ENCODE data around the gene DLL1.

Gene DLL1

GRCh38 chr6:170279977-170280688 is 10.7 kb downstream of the DLL1 start:
- H3K36me3 ChIP-seq (ENCODE audit: control insufficient read depth in 1 of 2, insufficient read depth in 2 of 2, low read length in 2 of 2), result peaks cover 20 to 21% of the 10 kb centered on the region in 2 experiments
- DNase-seq, result peak; percentile 54 to 72
- no peak overlapping the region for H3K27ac ChIP-seq (ENCODE audit: low read depth, low read length)
- no peak overlapping the region for H4K91ac ChIP-seq (ENCODE audit: low read depth, low read length)
- H4K8ac ChIP-seq (ENCODE audit: low read depth, low read length), result no peak overlapping the region
- no peak overlapping the region for H2BK12ac ChIP-seq (ENCODE audit: low read length)
- no peak overlapping the region for H2AFZ ChIP-seq (ENCODE audit: insufficient read depth, low read length, poor library complexity)
- H4K12ac ChIP-seq (ENCODE audit: low read depth, low read length), result no peak overlapping the region
- no CpG with 5 or more reads among the region's 36 CpGs for WGBS (ENCODE audit: extremely low coverage, insufficient coverage, insufficient read length)
- H3K79me2 ChIP-seq (ENCODE audit: control insufficient read depth, insufficient read depth, low read length, poor library complexity), result no peaks in the 10 kb centered on the region
- no peak overlapping the region for H3K4me3 ChIP-seq (ENCODE audit: low read depth, low read length)
- H3K14ac ChIP-seq (ENCODE audit: low read length), result no peak overlapping the region
- no peak overlapping the region for H3K18ac ChIP-seq (ENCODE audit: low read length)
- H3K4me2 ChIP-seq (ENCODE audit: low read length), result no peak overlapping the region
- no peak overlapping the region for H2AK5ac ChIP-seq (ENCODE audit: low read length)
- H3K23ac ChIP-seq (ENCODE audit: low read length), result no peak overlapping the region
- no peak overlapping the region for H2BK5ac ChIP-seq (ENCODE audit: low read depth, low read length, poor library complexity)
- peaks cover 0 to 2% of the 10 kb centered on the region in 2 experiments for H3K4me1 ChIP-seq (ENCODE audit: control insufficient read depth in 1 of 2, insufficient read depth in 2 of 2, low read length in 2 of 2)
- H3K27me3 ChIP-seq (ENCODE audit: insufficient read depth, low read length), result no peaks in the 10 kb centered on the region
- no peak overlapping the region for H2BK120ac ChIP-seq (ENCODE audit: insufficient read depth, low read length, poor library complexity)
- peaks cover 4% of the 10 kb centered on the region for H3K9me3 ChIP-seq (ENCODE audit: insufficient read depth, low read depth, low read length)
- H3K9ac ChIP-seq (ENCODE audit: low read length), result no peak overlapping the region
- H3K79me1 ChIP-seq (ENCODE audit: low read length), result no peaks in the 10 kb centered on the region
- no peak overlapping the region for H3K4ac ChIP-seq (ENCODE audit: low read depth, low read length)

GRCh38 chr6:170279426-170279825 is 11.5 kb downstream of the DLL1 start:
- Histone ChIP-seq H3K18ac (ENCODE audit: low read length) (no peak overlapping the region), H4K91ac (ENCODE audit: low read depth, low read length) (no peak overlapping the region), H3K27ac (ENCODE audit: low read depth, low read length) (no peak overlapping the region), H3K23ac (ENCODE audit: low read length) (no peak overlapping the region), H4K12ac (ENCODE audit: low read depth, low read length) (no peak overlapping the region), H3K79me1 (ENCODE audit: low read length) (no peaks in the 10 kb centered on the region), H3K4me1 (ENCODE audit: control insufficient read depth in 1 of 2, insufficient read depth in 2 of 2, low read length in 2 of 2) (peaks cover 0 to 2% of the 10 kb centered on the region in 2 experiments), H3K79me2 (ENCODE audit: control insufficient read depth, insufficient read depth, low read length, poor library complexity) (no peaks in the 10 kb centered on the region), H3K9me3 (ENCODE audit: insufficient read depth, low read depth, low read length) (peaks cover 4% of the 10 kb centered on the region), H3K9ac (ENCODE audit: low read length) (no peak overlapping the region), H3K4me3 (ENCODE audit: low read depth, low read length) (no peak overlapping the region), H3K4ac (ENCODE audit: low read depth, low read length) (no peak overlapping the region), H2BK5ac (ENCODE audit: low read depth, low read length, poor library complexity) (no peak overlapping the region), H4K8ac (ENCODE audit: low read depth, low read length) (no peak overlapping the region), H2AFZ (ENCODE audit: insufficient read depth, low read length, poor library complexity) (no peak overlapping the region), H2AK5ac (ENCODE audit: low read length) (no peak overlapping the region), H2BK120ac (ENCODE audit: insufficient read depth, low read length, poor library complexity) (no peak overlapping the region), H3K4me2 (ENCODE audit: low read length) (no peak overlapping the region), H3K36me3 (ENCODE audit: control insufficient read depth in 1 of 2, insufficient read depth in 2 of 2, low read length in 2 of 2) (peaks cover 15 to 16% of the 10 kb centered on the region in 2 experiments), H3K27me3 (ENCODE audit: insufficient read depth, low read length) (no peaks in the 10 kb centered on the region), H3K14ac (ENCODE audit: low read length) (no peak overlapping the region), H2BK12ac (ENCODE audit: low read length) (no peak overlapping the region)
- no peak for DNase-seq
- WGBS (ENCODE audit: extremely low coverage, insufficient coverage, insufficient read length), result no CpG with 5 or more reads among the region's 8 CpGs

GRCh38 chr6:170278743-170279094 is 12.2 kb downstream of the DLL1 start:
- no CpG with 5 or more reads among the region's 9 CpGs for WGBS (ENCODE audit: extremely low coverage, insufficient coverage, insufficient read length)
- H3K4ac ChIP-seq (ENCODE audit: low read depth, low read length), result no peak overlapping the region

GRCh38 chr6:170277893-170278742 is 12.8 kb downstream of the DLL1 start:
- no peaks in the 10 kb centered on the region for H3K79me2 ChIP-seq (ENCODE audit: control insufficient read depth, insufficient read depth, low read length, poor library complexity)
- H2AFZ ChIP-seq (ENCODE audit: insufficient read depth, low read length, poor library complexity), result no peak overlapping the region
- H3K27ac ChIP-seq (ENCODE audit: low read depth, low read length), result no peak overlapping the region
- H4K12ac ChIP-seq (ENCODE audit: low read depth, low read length), result no peak overlapping the region
- H2BK5ac ChIP-seq (ENCODE audit: low read depth, low read length, poor library complexity), result no peak overlapping the region
- H3K4me3 ChIP-seq (ENCODE audit: low read depth, low read length), result no peak overlapping the region
- no peak overlapping the region for H4K8ac ChIP-seq (ENCODE audit: low read depth, low read length)
- no peak overlapping the region for H3K9ac ChIP-seq (ENCODE audit: low read length)
- no peak overlapping the region for H3K4ac ChIP-seq (ENCODE audit: low read depth, low read length)
- no peak overlapping the region for H3K18ac ChIP-seq (ENCODE audit: low read length)
- no peak overlapping the region for H3K23ac ChIP-seq (ENCODE audit: low read length)
- no peaks in the 10 kb centered on the region for H3K79me1 ChIP-seq (ENCODE audit: low read length)
- peaks cover 6 to 9% of the 10 kb centered on the region in 2 experiments for H3K36me3 ChIP-seq (ENCODE audit: control insufficient read depth in 1 of 2, insufficient read depth in 2 of 2, low read length in 2 of 2)
- no peak overlapping the region for H3K4me2 ChIP-seq (ENCODE audit: low read length)
- no peaks in the 10 kb centered on the region for H3K27me3 ChIP-seq (ENCODE audit: insufficient read depth, low read length)
- peaks cover 4% of the 10 kb centered on the region for H3K9me3 ChIP-seq (ENCODE audit: insufficient read depth, low read depth, low read length)
- H3K14ac ChIP-seq (ENCODE audit: low read length), result no peak overlapping the region
- WGBS (ENCODE audit: extremely low coverage, insufficient coverage, insufficient read length), result no CpG with 5 or more reads among the region's 8 CpGs
- no peak overlapping the region for H2BK12ac ChIP-seq (ENCODE audit: low read length)
- no peak for DNase-seq
- H4K91ac ChIP-seq (ENCODE audit: low read depth, low read length), result no peak overlapping the region
- no peak overlapping the region for H2BK120ac ChIP-seq (ENCODE audit: insufficient read depth, low read length, poor library complexity)
- no peak overlapping the region for H2AK5ac ChIP-seq (ENCODE audit: low read length)
- H3K4me1 ChIP-seq (ENCODE audit: control insufficient read depth in 1 of 2, insufficient read depth in 2 of 2, low read length in 2 of 2), result peaks cover 0 to 2% of the 10 kb centered on the region in 2 experiments

More at GRCh38 chr6:170278743-170279094, 12.2 kb downstream of the DLL1 start:
- H3K79me2 ChIP-seq (ENCODE audit: control insufficient read depth, insufficient read depth, low read length, poor library complexity), result no peaks in the 10 kb centered on the region
- no peak overlapping the region for H3K4me2 ChIP-seq (ENCODE audit: low read length)
- H3K36me3 ChIP-seq (ENCODE audit: control insufficient read depth in 1 of 2, insufficient read depth in 2 of 2, low read length in 2 of 2), result peaks cover 12 to 15% of the 10 kb centered on the region in 2 experiments
- no peak for DNase-seq
- no peak overlapping the region for H3K23ac ChIP-seq (ENCODE audit: low read length)
- no peak overlapping the region for H2AFZ ChIP-seq (ENCODE audit: insufficient read depth, low read length, poor library complexity)
- H3K9ac ChIP-seq (ENCODE audit: low read length), result no peak overlapping the region
- no peak overlapping the region for H2AK5ac ChIP-seq (ENCODE audit: low read length)
- H3K9me3 ChIP-seq (ENCODE audit: insufficient read depth, low read depth, low read length), result peaks cover 4% of the 10 kb centered on the region
- no peak overlapping the region for H4K12ac ChIP-seq (ENCODE audit: low read depth, low read length)
- H3K4me1 ChIP-seq (ENCODE audit: control insufficient read depth in 1 of 2, insufficient read depth in 2 of 2, low read length in 2 of 2), result peaks cover 0 to 2% of the 10 kb centered on the region in 2 experiments
- H4K8ac ChIP-seq (ENCODE audit: low read depth, low read length), result no peak overlapping the region
- H3K18ac ChIP-seq (ENCODE audit: low read length), result no peak overlapping the region
- no peak overlapping the region for H2BK5ac ChIP-seq (ENCODE audit: low read depth, low read length, poor library complexity)
- no peak overlapping the region for H3K27ac ChIP-seq (ENCODE audit: low read depth, low read length)
- no peak overlapping the region for H2BK12ac ChIP-seq (ENCODE audit: low read length)
- H3K79me1 ChIP-seq (ENCODE audit: low read length), result no peaks in the 10 kb centered on the region
- H3K14ac ChIP-seq (ENCODE audit: low read length), result no peak overlapping the region
- H3K27me3 ChIP-seq (ENCODE audit: insufficient read depth, low read length), result no peaks in the 10 kb centered on the region
- H3K4me3 ChIP-seq (ENCODE audit: low read depth, low read length), result no peak overlapping the region
- H2BK120ac ChIP-seq (ENCODE audit: insufficient read depth, low read length, poor library complexity), result no peak overlapping the region
- H4K91ac ChIP-seq (ENCODE audit: low read depth, low read length), result no peak overlapping the region
